ENCODE data around the gene IRF2BP1. TPM values are rescaled to one million over a fixed set of nuclear protein-coding genes. Genes with fewer than 3 reads are reported as not detected.
A peak's percentile ranks its signal among the peaks of the same experiment; 100 is the strongest.
"Not testable (repeated sequence)": the region's sequence is repeated elsewhere in the genome, so short reads cannot be mapped to it uniquely, and the experiment has no call there.

Gene IRF2BP1
- total and polyA plus RNA-seq, 5 donors from 2014 or later: 4.5 to 21.2 (median 5.6) TPM

GRCh38 chr19:45895983-45896599, 10.2 kb upstream of the IRF2BP1 start:
- peak overlapping the region in 1 of 3 donors; percentile 14 for H3K27ac Mint-ChIP-seq
- not testable (repeated sequence) for H3K27me3 ChIP-seq (ENCODE audit: control insufficient read depth, insufficient read depth, low read length); H3K4me3 ChIP-seq (ENCODE audit: low read depth, low read length); H3K27ac ChIP-seq (ENCODE audit: insufficient read depth, low read length, poor library complexity, severe bottlenecking); DNase-seq; ATAC-seq (ENCODE audit: low read depth in 2 of 2); H3K27me3 Mint-ChIP-seq; H3K9me3 Mint-ChIP-seq; H3K9me3 ChIP-seq (ENCODE audit: control insufficient read depth in 2 of 2, low read length in 2 of 2); H3K4me1 ChIP-seq (ENCODE audit: control insufficient read depth, insufficient read depth, low read length, poor library complexity, severe bottlenecking); H3K4me3 Mint-ChIP-seq
- peaks cover 25% of the 10 kb centered on the region for H3K36me3 Mint-ChIP-seq
- peaks cover 0 to 28% (median 12%) of the 10 kb centered on the region in 4 donors for H3K4me1 Mint-ChIP-seq
- peaks cover 17% of the 10 kb centered on the region for H3K36me3 ChIP-seq (ENCODE audit: control insufficient read depth, insufficient read depth, low read length)

DNA sequence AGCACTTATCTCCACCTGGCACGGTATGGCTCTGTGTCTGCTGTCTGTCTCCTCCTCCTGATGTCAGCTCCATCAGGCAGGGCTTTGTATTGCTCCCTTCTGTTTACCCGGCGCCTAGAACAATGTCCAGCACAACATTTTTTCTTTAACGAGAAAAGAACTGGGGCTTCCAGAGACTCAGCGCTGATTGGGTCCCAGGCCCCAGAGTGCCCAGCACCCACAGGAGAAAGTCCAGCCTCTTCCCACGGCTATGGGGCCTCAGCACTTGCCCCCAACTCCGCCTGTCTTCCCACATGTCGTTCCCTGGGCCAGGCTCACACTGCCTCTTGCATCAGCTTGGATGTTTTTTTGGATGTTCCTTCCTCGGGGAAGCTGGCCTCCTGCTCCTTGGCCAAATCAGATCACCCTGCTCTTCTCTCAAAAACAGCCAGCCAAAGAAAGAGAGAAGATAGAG, 9.6 kb upstream of the IRF2BP1 start:
- peak overlapping the region in 1 of 3 donors; percentile 14 for H3K27ac Mint-ChIP-seq
- H3K9me3 ChIP-seq (ENCODE audit: control insufficient read depth in 2 of 2, low read length in 2 of 2): no peaks in the 10 kb centered on the region
- no peak overlapping the region for H3K4me3 ChIP-seq (ENCODE audit: low read depth, low read length)
- peaks cover 13% of the 10 kb centered on the region for H3K36me3 ChIP-seq (ENCODE audit: control insufficient read depth, insufficient read depth, low read length)
- H3K27me3 ChIP-seq (ENCODE audit: control insufficient read depth, insufficient read depth, low read length): no peaks in the 10 kb centered on the region
- no peak overlapping the region for H3K27ac ChIP-seq (ENCODE audit: insufficient read depth, low read length, poor library complexity, severe bottlenecking)
- H3K4me3 Mint-ChIP-seq: no peak overlapping the region
- peaks cover 25% of the 10 kb centered on the region for H3K36me3 Mint-ChIP-seq
- H3K4me1 ChIP-seq (ENCODE audit: control insufficient read depth, insufficient read depth, low read length, poor library complexity, severe bottlenecking): peaks cover 3% of the 10 kb centered on the region
- ATAC-seq (ENCODE audit: low read depth in 2 of 2) (no peak), DNase-seq (no peak)
- H3K27me3 Mint-ChIP-seq: no peaks in the 10 kb centered on the region
- peaks cover 0 to 23% (median 8%) of the 10 kb centered on the region in 4 donors for H3K4me1 Mint-ChIP-seq
- H3K9me3 Mint-ChIP-seq: no peaks in the 10 kb centered on the region

GRCh38 chr19:45890877-45891276, 4.9 kb upstream of the IRF2BP1 start:
- peaks cover 8% of the 10 kb centered on the region for H3K36me3 ChIP-seq (ENCODE audit: control insufficient read depth, insufficient read depth, low read length)
- H3K9me3 Mint-ChIP-seq: peaks cover 0 to 2% (median 0%) of the 10 kb centered on the region in 7 donors
- DNase-seq: no peak
- H3K4me3 Mint-ChIP-seq: no peak overlapping the region
- no peak overlapping the region for H3K4me3 ChIP-seq (ENCODE audit: low read depth, low read length)
- H3K27ac ChIP-seq (ENCODE audit: insufficient read depth, low read length, poor library complexity, severe bottlenecking): no peak overlapping the region
- peaks cover 6% of the 10 kb centered on the region for H3K27me3 Mint-ChIP-seq
- H3K9me3 ChIP-seq (ENCODE audit: control insufficient read depth in 2 of 2, low read length in 2 of 2): no peaks in the 10 kb centered on the region
- peaks cover 6% of the 10 kb centered on the region for H3K4me1 ChIP-seq (ENCODE audit: control insufficient read depth, insufficient read depth, low read length, poor library complexity, severe bottlenecking)
- peaks cover 0 to 20% (median 7%) of the 10 kb centered on the region in 4 donors for H3K4me1 Mint-ChIP-seq
- no peak overlapping the region for H3K27ac Mint-ChIP-seq
- H3K27me3 ChIP-seq (ENCODE audit: control insufficient read depth, insufficient read depth, low read length): no peaks in the 10 kb centered on the region
- no peak for ATAC-seq (ENCODE audit: low read depth in 2 of 2)
- peaks cover 19% of the 10 kb centered on the region for H3K36me3 Mint-ChIP-seq

GRCh38 chr19:45889210-45889885, 3.4 kb upstream of the IRF2BP1 start:
- Mint-ChIP-seq H3K4me1 (peaks cover 0 to 21% (median 8%) of the 10 kb centered on the region in 4 donors), H3K27me3 (peaks cover 6% of the 10 kb centered on the region), H3K4me3 (peak overlapping the region in 1 of 4 donors; percentile 54), H3K9me3 (peaks cover 0 to 2% (median 0%) of the 10 kb centered on the region in 7 donors), H3K27ac (no peak overlapping the region), H3K36me3 (peaks cover 9% of the 10 kb centered on the region)
- Histone ChIP-seq H3K27ac (ENCODE audit: insufficient read depth, low read length, poor library complexity, severe bottlenecking) (no peak overlapping the region), H3K4me1 (ENCODE audit: control insufficient read depth, insufficient read depth, low read length, poor library complexity, severe bottlenecking) (peaks cover 20% of the 10 kb centered on the region), H3K9me3 (ENCODE audit: control insufficient read depth in 2 of 2, low read length in 2 of 2) (no peaks in the 10 kb centered on the region), H3K27me3 (ENCODE audit: control insufficient read depth, insufficient read depth, low read length) (no peaks in the 10 kb centered on the region), H3K4me3 (ENCODE audit: low read depth, low read length) (no peak overlapping the region), H3K36me3 (ENCODE audit: control insufficient read depth, insufficient read depth, low read length) (no peaks in the 10 kb centered on the region)
- ATAC-seq (ENCODE audit: low read depth in 2 of 2) (no peak), DNase-seq (no peak)

DNA sequence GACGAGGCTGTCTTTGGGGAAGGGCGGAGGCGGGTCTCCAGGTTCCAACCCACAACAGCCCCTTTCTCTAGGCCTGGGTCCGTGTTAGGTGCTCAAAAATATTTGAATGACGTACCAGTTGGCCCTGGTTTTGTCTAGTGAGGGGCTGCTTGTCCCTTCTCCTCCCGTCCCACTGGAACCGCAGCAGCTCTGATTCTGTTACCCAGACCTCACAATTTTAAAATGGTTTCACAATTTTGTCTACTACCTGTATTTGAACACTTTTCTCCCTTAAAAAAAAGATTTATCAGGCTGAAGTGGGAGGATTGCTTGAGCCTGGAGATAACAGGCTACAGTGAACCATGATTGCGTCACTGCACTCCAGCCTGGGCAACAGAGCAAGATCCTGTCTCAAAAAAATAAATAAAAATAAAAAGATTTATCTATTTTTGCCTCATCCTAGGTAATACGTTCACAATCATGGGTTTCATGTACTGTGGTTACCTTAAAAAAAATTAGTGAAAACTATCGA, 1.3 kb upstream of the IRF2BP1 start:
- H3K27me3 ChIP-seq (ENCODE audit: control insufficient read depth, insufficient read depth, low read length): no peaks in the 10 kb centered on the region
- peaks cover 0 to 30% (median 14%) of the 10 kb centered on the region in 4 donors for H3K4me1 Mint-ChIP-seq
- H3K36me3 ChIP-seq (ENCODE audit: control insufficient read depth, insufficient read depth, low read length): no peaks in the 10 kb centered on the region
- peaks cover 9% of the 10 kb centered on the region for H3K36me3 Mint-ChIP-seq
- no peaks in the 10 kb centered on the region for H3K9me3 ChIP-seq (ENCODE audit: control insufficient read depth in 2 of 2, low read length in 2 of 2)
- peak overlapping the region; percentile 88 for H3K27ac ChIP-seq (ENCODE audit: insufficient read depth, low read length, poor library complexity, severe bottlenecking)
- H3K27me3 Mint-ChIP-seq: peaks cover 10% of the 10 kb centered on the region
- H3K4me3 Mint-ChIP-seq: peak overlapping the region; percentile 92 to 99 (median 98)
- ATAC-seq (ENCODE audit: low read depth in 2 of 2): no peak
- no peak for DNase-seq
- H3K4me1 ChIP-seq (ENCODE audit: control insufficient read depth, insufficient read depth, low read length, poor library complexity, severe bottlenecking): peaks cover 40% of the 10 kb centered on the region
- H3K4me3 ChIP-seq (ENCODE audit: low read depth, low read length): peak overlapping the region; percentile 84
- H3K9me3 Mint-ChIP-seq: peaks cover 0 to 2% (median 0%) of the 10 kb centered on the region in 7 donors
- H3K27ac Mint-ChIP-seq: peak overlapping the region; percentile 96 to 98 (median 97)

GRCh38 chr19:45886427-45887199, 672 bp upstream of the IRF2BP1 start:
- H3K27me3 Mint-ChIP-seq: peaks cover 10% of the 10 kb centered on the region
- H3K27ac ChIP-seq (ENCODE audit: insufficient read depth, low read length, poor library complexity, severe bottlenecking): peak overlapping the region; percentile 88

More at GRCh38 chr19:45886427-45887199, 672 bp upstream of the IRF2BP1 start:
- H3K27ac Mint-ChIP-seq: peak overlapping the region; percentile 96 to 98 (median 97)
- peak overlapping the region; percentile 92 to 99 (median 98) for H3K4me3 Mint-ChIP-seq
- H3K4me1 Mint-ChIP-seq: peaks cover 0 to 31% (median 16%) of the 10 kb centered on the region in 4 donors
- Histone ChIP-seq H3K9me3 (ENCODE audit: control insufficient read depth in 2 of 2, low read length in 2 of 2) (no peaks in the 10 kb centered on the region), H3K4me3 (ENCODE audit: low read depth, low read length) (peak overlapping the region; percentile 84), H3K4me1 (ENCODE audit: control insufficient read depth, insufficient read depth, low read length, poor library complexity, severe bottlenecking) (peaks cover 43% of the 10 kb centered on the region), H3K36me3 (ENCODE audit: control insufficient read depth, insufficient read depth, low read length) (no peaks in the 10 kb centered on the region), H3K27me3 (ENCODE audit: control insufficient read depth, insufficient read depth, low read length) (no peaks in the 10 kb centered on the region)
- peak; percentile 85 to 97 (median 89) for DNase-seq
- H3K36me3 Mint-ChIP-seq: peaks cover 10% of the 10 kb centered on the region
- peaks cover 0 to 2% (median 0%) of the 10 kb centered on the region in 7 donors for H3K9me3 Mint-ChIP-seq
- ATAC-seq (ENCODE audit: low read depth in 2 of 2): peak; percentile 71 to 74

Data from CD4-positive, CD25-positive, alpha-beta regulatory T cell (primary cell).